CD4-positive, CD25-positive, alpha-beta regulatory T cell (primary cell): ENCODE measurements around the gene HSPB6. TPM values are rescaled to one million over a fixed set of nuclear protein-coding genes. Genes with fewer than 3 reads are reported as not detected.

Experiments used
- ATAC-seq, 2 donors: fragments of 150-1000 bp; cut with Tn5 transposase; one replicate each; pipeline ENCODE4 v1.10.0; 2021; ENCODE audit warnings: low read depth in 2 of 2, moderate number of reproducible peaks in 2 of 2, moderate library complexity in 1 of 2
- DNase-seq, 3 donors: peaks; one replicate each; pipeline versions ENCODE4 v3.0.0 to v3.0.0-alpha.2; 2012 to 2022; ENCODE audit warnings: mixed read lengths in 1 of 3
- H3K27ac ChIP-seq: one replicate; pipeline ENCODE4 v1.7.0; 2013; ENCODE audit warnings: mild to moderate bottlenecking, low read length; ENCODE audit not compliant: insufficient read depth, poor library complexity, severe bottlenecking
- H3K27me3 ChIP-seq: one replicate; pipeline ENCODE4 v1.7.0; 2013; ENCODE audit warnings: low read length; ENCODE audit not compliant: control insufficient read depth, insufficient read depth
- H3K36me3 ChIP-seq: one replicate; pipeline ENCODE4 v1.7.0; 2013; ENCODE audit warnings: mild to moderate bottlenecking, low read length, moderate library complexity; ENCODE audit not compliant: control insufficient read depth, insufficient read depth
- H3K4me1 ChIP-seq: 2 replicates; pipeline ENCODE4 v1.7.0; 2013; ENCODE audit warnings: mild to moderate bottlenecking, low read length; ENCODE audit not compliant: insufficient read depth, control insufficient read depth, poor library complexity, severe bottlenecking
- H3K4me3 ChIP-seq: one replicate; pipeline ENCODE4 v1.7.0; 2013; ENCODE audit warnings: low read depth, mild to moderate bottlenecking, low read length, moderate library complexity
- H3K9me3 ChIP-seq, 2 experiments: 1 replicate in 1 of 2; 2 replicates in 1 of 2; pipeline ENCODE4 v1.7.0; 2013; ENCODE audit warnings: low read length in 2 of 2, mild to moderate bottlenecking in 1 of 2, moderate library complexity in 1 of 2; ENCODE audit not compliant: control insufficient read depth in 2 of 2
- H3K27ac Mint-ChIP-seq, 3 donors: one replicate each; pipeline ENCODE4 v1.8.0; 2020 to 2022; ENCODE audit warnings: mild to moderate bottlenecking in 3 of 3, mixed read lengths in 3 of 3, moderate library complexity in 2 of 3
- H3K27me3 Mint-ChIP-seq: one replicate; pipeline ENCODE4 v1.8.0; 2022; ENCODE audit warnings: mild to moderate bottlenecking, mixed read lengths
- H3K36me3 Mint-ChIP-seq: one replicate; pipeline ENCODE4 v1.8.0; 2020; ENCODE audit warnings: mixed read lengths
- H3K4me1 Mint-ChIP-seq, 4 donors: one replicate each; pipeline ENCODE4 v1.8.0; 2020 to 2022; ENCODE audit warnings: mixed read lengths in 4 of 4, mild to moderate bottlenecking in 1 of 4
- H3K4me3 Mint-ChIP-seq, 4 donors: one replicate each; pipeline ENCODE4 v1.8.0; 2020 to 2022; ENCODE audit warnings: mild to moderate bottlenecking in 4 of 4, mixed read lengths in 4 of 4, moderate library complexity in 3 of 4
- H3K9me3 Mint-ChIP-seq, 7 donors: one replicate each; pipeline ENCODE4 v1.8.0; 2020 to 2022; ENCODE audit warnings: mixed read lengths in 7 of 7, mild to moderate bottlenecking in 3 of 7, moderate library complexity in 2 of 7
- polyA plus RNA-seq, 4 donors: library from polyadenylated mRNA; unstranded; fragments of 300-500 nt; fragmentation: Illumina TruSeq; gene quantifications; one replicate each; pipeline ENCODE4 v1.2.3, GENCODE V29; 2021
- total RNA-seq: library from RNA; stranded (reverse); gene quantifications from one replicate; pipeline ENCODE4 v1.2.3, GENCODE V29; 2022

HSPB6 gene
- total and polyA plus RNA-seq, 5 donors from 2014 or later: not detected

DNA sequence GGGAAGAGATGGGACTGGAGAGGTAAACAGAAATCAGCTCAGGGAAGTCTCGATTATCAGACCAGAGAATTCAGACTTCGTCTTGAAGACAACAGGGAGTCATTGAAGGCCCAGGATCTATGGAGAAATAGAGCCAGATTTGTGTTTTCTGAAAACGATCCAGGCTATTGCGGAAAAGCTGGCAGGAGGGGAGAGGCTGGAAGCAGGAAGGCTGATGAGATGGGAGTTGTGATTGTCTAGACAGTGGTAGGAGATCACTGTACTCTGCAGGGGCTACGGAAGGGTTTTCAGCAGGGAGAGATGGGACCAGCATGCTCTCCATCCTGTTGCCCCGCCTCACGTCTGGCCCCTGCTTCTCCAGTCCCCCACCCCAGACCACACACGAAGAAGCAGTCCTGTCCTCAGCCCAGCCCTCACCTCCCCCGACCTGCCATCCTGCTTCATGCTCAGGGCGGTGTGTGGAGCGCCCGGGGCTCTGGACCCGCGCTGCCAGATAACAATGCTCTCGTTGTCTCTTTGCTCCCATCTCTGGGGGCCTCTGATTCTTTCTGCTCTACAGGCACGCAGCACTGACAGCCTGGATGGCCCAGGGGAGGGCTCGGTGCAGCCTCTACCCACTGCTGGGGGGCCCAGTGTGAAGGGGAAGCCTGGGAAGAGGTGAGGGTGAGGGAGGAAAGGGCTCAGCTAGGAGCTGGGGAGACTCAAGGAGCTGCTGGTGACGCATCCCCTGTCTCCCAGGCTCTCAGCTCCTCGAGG, 20.4 kb upstream of the HSPB6 start:
- no peaks in the 10 kb centered on the region for H3K27me3 Mint-ChIP-seq
- no peak overlapping the region for H3K4me3 ChIP-seq
- peaks cover 17% of the 10 kb centered on the region for H3K4me1 ChIP-seq
- no peaks in the 10 kb centered on the region for H3K9me3 Mint-ChIP-seq
- H3K36me3 ChIP-seq: no peaks in the 10 kb centered on the region
- no peak overlapping the region for H3K27ac ChIP-seq
- peaks cover 10% of the 10 kb centered on the region for H3K36me3 Mint-ChIP-seq
- no peak for ATAC-seq
- H3K27ac Mint-ChIP-seq: peak overlapping the region in 2 of 3 donors; percentile 18 to 73
- H3K4me1 Mint-ChIP-seq: peaks cover 4 to 28% (median 9%) of the 10 kb centered on the region in 4 donors
- H3K27me3 ChIP-seq: no peaks in the 10 kb centered on the region
- H3K9me3 ChIP-seq: no peaks in the 10 kb centered on the region
- H3K4me3 Mint-ChIP-seq: peak overlapping the region; percentile 69 to 79 (median 76)
- DNase-seq: no peak

DNA sequence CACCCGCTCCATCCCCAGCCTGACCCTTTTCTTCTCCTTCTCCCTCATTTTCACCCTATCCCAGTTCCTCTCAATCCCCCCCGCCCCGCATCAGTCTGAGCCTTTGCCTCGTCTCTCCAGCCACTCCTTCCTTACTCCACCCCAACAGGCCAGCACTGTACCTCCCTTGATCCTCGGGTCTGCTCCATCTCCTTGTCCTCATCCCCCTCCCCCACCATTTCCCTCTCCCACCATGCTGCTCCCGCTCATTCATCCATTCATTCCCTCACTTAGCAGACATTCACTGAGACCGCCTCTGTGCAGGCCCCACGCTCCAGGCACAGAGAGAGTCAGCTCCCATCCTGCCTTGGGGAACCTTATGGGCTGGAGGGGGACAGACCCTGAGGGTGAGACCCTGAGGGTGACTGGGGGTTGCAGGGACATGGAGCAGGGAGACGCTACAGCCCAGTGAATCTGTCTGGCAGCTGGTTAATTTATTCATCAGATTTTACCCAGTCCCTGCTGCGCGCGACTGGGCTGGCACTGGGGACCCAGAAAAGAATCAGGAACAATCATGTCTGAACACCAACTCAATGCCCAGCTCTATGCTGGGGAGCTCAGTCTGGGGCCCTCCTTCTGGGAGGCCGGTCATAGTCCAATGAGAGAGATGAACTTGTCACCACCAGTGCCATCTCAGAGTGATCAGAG, 19.4 kb upstream of the HSPB6 start:
- H3K27ac Mint-ChIP-seq: peak overlapping the region in 2 of 3 donors; percentile 18 to 60
- no peaks in the 10 kb centered on the region for H3K27me3 Mint-ChIP-seq
- Histone ChIP-seq H3K9me3 (no peaks in the 10 kb centered on the region), H3K27ac (peak overlapping the region; percentile 9), H3K4me1 (peaks cover 17% of the 10 kb centered on the region), H3K36me3 (no peaks in the 10 kb centered on the region), H3K27me3 (no peaks in the 10 kb centered on the region), H3K4me3 (peak overlapping the region; percentile 7)
- H3K9me3 Mint-ChIP-seq: no peaks in the 10 kb centered on the region
- H3K36me3 Mint-ChIP-seq: peaks cover 6% of the 10 kb centered on the region
- H3K4me3 Mint-ChIP-seq: peak overlapping the region; percentile 75 to 80 (median 80)
- H3K4me1 Mint-ChIP-seq: peaks cover 4 to 28% (median 9%) of the 10 kb centered on the region in 4 donors
- ATAC-seq (no peak), DNase-seq (no peak)

DNA sequence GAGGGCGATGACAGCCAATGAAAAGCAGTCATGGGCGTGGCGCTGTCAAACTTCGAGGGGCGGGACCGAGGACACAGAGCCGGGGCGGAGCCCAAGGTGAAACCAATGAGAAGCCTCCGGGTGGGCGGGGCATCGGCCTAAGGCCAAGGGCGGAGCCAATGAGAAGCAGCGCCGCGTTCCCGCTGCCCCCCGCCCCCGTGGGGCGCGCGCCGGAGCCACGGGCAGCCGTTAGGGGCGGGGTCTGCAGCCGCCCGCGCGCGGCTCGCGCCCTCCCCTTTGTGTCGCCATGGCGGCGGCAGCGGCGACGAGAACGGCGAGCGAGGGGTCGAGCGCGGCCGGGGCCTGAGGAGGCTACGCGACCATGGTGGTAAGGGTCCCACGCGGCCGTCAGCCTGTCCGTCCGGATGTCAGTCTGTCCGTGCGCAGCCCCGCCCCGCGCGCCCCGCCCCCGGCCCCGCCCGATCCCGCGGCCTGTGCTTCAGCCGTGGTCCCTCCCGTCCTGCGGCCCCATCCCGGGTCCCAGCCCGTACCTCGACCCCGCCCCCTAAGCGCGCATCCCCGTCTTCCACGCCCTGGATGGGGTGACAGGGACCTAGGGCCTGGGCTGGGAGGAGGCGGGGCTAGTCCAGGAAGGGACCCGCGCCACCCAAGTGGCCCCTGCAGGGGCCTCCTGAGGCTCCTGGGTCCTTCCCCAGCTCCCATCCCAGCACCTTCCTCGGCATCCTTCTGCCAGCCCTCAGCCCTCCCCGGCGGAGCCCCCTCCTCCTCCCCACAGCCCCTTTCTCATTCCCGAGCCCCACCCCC, 18.7 kb upstream of the HSPB6 start, which contains the start of gene ARHGAP33:
TSS of gene ARHGAP33 (plus strand) at position 267 of the 804 bp plus-strand sequence. CDS start at position 362, 95 bp downstream.
- Mint-ChIP-seq H3K36me3 (peaks cover 4% of the 10 kb centered on the region), H3K27me3 (no peaks in the 10 kb centered on the region), H3K4me3 (peak within 1 kb of the TSS; percentile 86 to 94 (median 90)), H3K9me3 (no peaks in the 10 kb centered on the region), H3K27ac (peak within 1 kb of the TSS; percentile 60 to 87 (median 73)), H3K4me1 (peaks cover 4 to 28% (median 9%) of the 10 kb centered on the region in 4 donors)
- H3K4me1 ChIP-seq: peaks cover 17% of the 10 kb centered on the region
- no peaks in the 10 kb centered on the region for H3K9me3 ChIP-seq
- peak within 1 kb of the TSS; percentile 69 for H3K4me3 ChIP-seq
- H3K36me3 ChIP-seq: no peaks in the 10 kb centered on the region
- peak within 1 kb of the TSS; percentile 9 for H3K27ac ChIP-seq
- DNase-seq: peak; percentile 98
- no peaks in the 10 kb centered on the region for H3K27me3 ChIP-seq
- peak; percentile 97 for ATAC-seq

DNA sequence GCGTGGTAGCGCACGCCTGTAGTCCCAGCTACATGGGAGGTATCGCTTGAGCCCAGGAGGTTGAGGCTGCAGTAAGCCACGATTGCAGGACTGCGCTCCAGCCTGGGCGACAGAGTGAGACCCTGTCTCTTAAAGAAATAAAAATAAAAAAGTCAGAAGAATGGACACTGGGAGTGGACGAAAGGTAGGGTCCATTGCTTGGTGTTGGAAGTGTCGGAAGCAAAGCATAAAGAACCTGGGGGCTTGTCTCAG, 18.1 kb upstream of the HSPB6 start:
- H3K4me3 Mint-ChIP-seq: peak overlapping the region; percentile 86 to 94 (median 90)
- Histone ChIP-seq H3K27me3 (no peaks in the 10 kb centered on the region), H3K4me3 (peak overlapping the region; percentile 69), H3K27ac (no peak overlapping the region), H3K4me1 (peaks cover 17% of the 10 kb centered on the region), H3K9me3 (no peaks in the 10 kb centered on the region), H3K36me3 (no peaks in the 10 kb centered on the region)
- H3K9me3 Mint-ChIP-seq: no peaks in the 10 kb centered on the region
- ATAC-seq (no peak), DNase-seq (no peak)
- peak overlapping the region in 2 of 3 donors; percentile 73 to 87 for H3K27ac Mint-ChIP-seq
- peaks cover 4% of the 10 kb centered on the region for H3K36me3 Mint-ChIP-seq
- peaks cover 4 to 28% (median 9%) of the 10 kb centered on the region in 4 donors for H3K4me1 Mint-ChIP-seq
- H3K27me3 Mint-ChIP-seq: no peaks in the 10 kb centered on the region

DNA sequence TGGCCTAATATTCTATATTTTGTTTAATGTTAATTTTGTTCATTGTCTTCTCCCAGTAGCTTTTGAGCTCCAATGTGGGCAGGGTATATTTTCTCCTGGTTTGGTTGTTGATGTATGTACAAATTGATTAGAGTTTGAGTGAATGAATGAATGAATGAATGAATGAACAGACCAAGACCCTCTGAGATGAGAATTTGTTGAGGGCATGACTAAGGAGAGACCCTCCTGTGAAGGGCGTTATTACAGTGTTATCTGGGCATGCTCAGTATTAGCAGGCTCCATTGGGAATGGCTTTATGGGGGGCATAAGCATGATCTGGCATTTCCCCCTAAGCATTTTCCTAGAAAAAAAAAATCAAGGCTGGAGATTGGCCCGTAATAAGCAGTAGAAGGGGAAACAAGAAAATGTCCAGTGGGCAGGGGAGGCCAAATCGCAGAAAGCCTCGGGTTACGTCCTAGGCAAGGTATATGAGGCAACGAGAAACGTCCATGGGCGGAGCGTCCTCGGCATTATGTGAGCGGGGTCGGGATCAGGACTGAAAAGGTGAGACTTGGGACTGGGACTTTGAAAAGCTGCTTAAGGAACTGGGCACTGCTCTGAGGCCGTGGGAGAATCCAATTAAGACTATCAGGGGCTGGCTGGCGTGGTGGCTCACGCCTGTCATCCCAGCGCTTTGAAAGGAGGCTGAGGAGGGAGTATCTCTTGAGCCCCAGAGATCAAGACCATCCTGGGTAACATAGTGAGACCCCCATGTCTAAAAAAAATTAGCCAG, 17.6 kb upstream of the HSPB6 start:
- Histone ChIP-seq H3K9me3 (no peaks in the 10 kb centered on the region), H3K27ac (no peak overlapping the region), H3K36me3 (no peaks in the 10 kb centered on the region), H3K27me3 (no peaks in the 10 kb centered on the region), H3K4me3 (peak overlapping the region; percentile 69), H3K4me1 (peaks cover 17% of the 10 kb centered on the region)
- peak overlapping the region in 1 of 3 donors; percentile 73 for H3K27ac Mint-ChIP-seq
- peaks cover 4 to 28% (median 9%) of the 10 kb centered on the region in 4 donors for H3K4me1 Mint-ChIP-seq
- no peaks in the 10 kb centered on the region for H3K27me3 Mint-ChIP-seq
- DNase-seq (no peak), ATAC-seq (no peak)
- peaks cover 4% of the 10 kb centered on the region for H3K36me3 Mint-ChIP-seq
- no peaks in the 10 kb centered on the region for H3K9me3 Mint-ChIP-seq
- peak overlapping the region; percentile 86 to 94 (median 90) for H3K4me3 Mint-ChIP-seq

DNA sequence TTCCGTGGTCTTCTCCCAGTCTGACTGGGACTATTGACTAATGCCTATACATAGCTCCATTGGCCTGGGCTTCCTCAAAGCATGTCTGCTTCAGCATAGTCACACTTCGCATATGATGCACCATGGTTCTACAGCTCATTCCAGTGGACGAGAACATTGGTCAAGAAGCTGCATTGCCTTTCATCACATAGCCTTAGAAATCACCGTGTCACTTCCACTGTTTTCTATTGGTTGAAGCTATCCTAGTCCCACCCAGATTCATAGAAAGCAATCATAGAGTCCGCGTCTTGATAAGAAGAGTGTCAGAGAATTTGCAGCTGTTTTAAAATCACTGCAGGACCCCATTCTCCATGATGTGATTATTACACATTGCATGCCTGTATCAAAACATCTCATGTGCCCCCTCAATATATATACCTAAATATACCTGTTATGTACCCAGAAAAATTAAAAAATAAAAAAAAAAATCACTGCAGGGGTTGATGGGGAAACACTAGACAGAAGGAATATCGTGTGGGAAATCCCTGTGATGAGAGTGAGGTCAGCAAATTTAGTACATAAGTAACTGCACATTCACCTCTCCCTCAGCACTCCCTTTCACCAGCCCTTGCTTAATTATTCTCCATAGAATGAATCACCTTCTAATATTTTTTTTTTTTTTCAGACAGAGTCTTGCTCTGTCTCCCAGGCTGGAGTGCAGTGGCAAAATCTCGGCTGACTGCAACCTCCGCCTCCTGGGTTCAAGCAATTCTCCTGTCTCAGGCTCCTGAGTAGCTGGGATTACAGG, 16.4 kb upstream of the HSPB6 start:
- peaks cover 3% of the 10 kb centered on the region for H3K36me3 ChIP-seq
- H3K9me3 Mint-ChIP-seq: no peaks in the 10 kb centered on the region
- no peaks in the 10 kb centered on the region for H3K27me3 Mint-ChIP-seq
- H3K36me3 Mint-ChIP-seq: peaks cover 5% of the 10 kb centered on the region
- peaks cover 17% of the 10 kb centered on the region for H3K4me1 ChIP-seq
- H3K27ac Mint-ChIP-seq: no peak overlapping the region
- peaks cover 4 to 28% (median 9%) of the 10 kb centered on the region in 4 donors for H3K4me1 Mint-ChIP-seq
- H3K4me3 ChIP-seq: no peak overlapping the region
- H3K27me3 ChIP-seq: no peaks in the 10 kb centered on the region
- ATAC-seq (no peak), DNase-seq (no peak)
- H3K4me3 Mint-ChIP-seq: peak overlapping the region in 1 of 4 donors; percentile 81
- no peak overlapping the region for H3K27ac ChIP-seq
- no peaks in the 10 kb centered on the region for H3K9me3 ChIP-seq
